GM18499 (cell line): ENCODE data around the gene EFCAB13.

Experiments
- ATAC-seq: cut with Tn5 transposase; IDR thresholded peaks from one replicate; pipeline ENCODE4 v1.9.1; 2021; ENCODE audit warnings: moderate number of reproducible peaks; ENCODE audit not compliant: insufficient read depth, unreplicated experiment

Gene EFCAB13, protein sequence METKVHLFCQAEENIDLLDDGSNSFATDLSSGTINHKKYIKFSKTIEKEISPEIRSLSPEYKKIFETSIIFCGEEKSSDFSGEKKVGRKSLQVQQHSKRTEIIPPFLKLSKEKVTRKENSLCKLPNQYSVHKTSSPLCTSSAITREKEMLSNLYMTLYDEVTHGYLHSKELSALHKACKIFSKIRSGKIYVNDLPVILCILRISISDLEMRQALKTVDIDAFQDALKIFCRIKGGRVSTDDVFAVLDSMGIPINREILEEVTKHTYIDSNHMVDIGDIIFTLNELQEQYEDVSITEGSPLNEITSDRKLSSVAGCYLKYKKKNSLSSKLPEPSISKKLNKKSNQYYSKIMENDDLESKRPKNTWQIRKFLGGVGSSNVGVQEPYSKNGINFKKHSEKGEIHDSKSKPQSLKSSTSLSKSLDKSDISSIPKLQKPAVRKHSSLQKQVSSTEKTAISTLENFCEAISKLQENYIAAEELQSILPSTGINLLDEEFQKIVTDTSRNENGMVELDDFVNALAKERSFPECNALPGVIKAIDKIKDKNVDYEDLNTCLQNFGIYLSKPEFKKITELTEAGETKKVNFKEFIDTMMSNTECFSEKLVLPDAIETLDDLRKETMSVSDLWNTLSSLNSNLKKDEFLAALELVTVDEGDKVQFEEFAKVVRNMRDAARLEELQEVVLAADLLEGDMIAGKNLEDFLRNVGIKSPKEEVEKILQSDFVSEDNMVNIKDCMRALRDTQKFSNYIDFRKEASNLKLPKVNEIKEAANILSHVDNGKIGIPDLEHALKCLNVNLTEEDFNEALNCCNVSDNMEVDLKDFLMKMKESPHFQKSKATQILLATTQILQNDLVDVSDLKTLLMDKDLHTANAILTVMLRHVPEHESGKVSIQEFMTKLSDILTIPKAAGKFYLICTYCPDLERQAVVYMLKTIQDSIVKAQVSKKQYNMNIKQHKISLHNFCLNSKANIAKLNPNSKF

DNA sequence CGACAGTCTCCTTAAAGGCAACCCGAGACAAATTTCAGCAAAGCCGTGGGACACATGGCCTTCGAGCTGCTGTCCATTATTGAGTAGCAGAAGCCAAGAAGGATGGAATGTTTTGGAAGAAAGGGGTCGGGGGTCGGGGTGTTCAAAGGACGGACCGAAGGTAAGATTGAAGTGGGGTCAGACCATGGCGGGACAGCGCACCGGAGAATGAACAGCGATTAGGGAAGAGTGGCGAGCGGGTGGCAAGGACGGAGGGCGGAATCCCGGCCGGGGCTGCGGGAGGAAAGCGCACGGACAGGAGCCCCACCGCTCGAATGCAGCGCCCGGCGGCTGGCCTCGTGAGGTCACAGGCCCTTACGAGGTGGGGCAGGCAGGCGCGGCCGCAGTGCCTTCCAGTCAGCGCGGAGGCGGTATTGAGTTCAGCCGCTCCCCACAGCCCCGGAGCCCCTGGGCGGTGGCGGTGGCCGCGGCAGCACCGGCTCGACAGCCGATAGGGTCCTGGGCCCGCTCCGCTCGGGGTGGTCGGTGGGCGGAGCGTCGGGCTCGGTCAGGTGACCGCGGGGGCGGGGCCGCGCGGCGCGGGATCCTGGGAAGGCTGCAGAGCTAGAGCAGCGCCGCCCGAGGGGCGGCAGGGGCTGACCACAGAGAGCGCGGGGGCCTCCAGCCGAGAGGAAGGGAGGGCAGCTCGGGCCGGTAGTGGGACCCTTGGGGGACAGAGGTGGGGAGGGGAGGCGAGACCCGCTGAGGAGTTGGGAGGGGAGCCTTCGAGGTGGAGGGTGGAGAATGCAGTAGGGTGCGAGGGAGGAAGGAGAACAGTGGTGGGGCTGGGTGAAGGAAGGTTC, at the start of gene EFCAB13:
Gene EFCAB13, plus strand, starts transcription at position 574 of the 842 bp plus-strand sequence. CDS start 4,399 bp downstream, outside the sequence.
- ATAC-seq: peak; percentile 61

DNA sequence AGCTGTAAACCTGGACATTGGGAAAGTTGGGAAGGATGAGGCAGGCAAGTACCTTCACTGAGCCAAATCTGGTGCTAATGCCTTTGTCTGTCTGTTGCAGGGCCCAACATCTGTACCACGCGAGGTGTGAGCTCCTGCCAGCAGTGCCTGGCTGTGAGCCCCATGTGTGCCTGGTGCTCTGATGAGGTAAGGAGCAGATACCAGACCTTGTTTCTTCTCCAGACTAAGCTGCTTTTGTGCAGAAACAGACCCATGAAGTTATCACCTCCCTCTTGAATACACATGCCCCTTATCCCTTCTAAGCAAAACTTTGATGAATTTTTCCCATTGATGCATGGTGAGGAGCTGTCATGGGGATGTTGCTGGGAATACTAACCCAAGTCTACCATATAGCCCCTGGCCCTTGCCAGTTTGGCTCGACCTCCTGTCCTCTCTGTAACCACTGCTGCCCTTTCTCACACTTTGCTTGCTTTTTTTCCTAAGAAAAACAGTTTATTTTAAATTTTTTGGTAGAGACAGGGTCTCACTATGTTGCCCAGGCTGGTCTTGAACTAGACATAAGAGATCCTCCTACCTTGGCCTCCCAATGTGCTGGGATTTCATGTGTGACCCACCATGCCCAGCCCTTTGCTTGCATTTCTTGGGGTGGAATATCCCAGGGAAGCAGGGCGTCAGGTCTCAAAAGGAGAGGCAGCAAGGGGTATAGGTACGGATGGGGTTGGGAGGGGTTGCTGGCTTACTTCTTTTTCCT, 49.3 kb upstream of the EFCAB13 start:
- ATAC-seq: no peak

DNA sequence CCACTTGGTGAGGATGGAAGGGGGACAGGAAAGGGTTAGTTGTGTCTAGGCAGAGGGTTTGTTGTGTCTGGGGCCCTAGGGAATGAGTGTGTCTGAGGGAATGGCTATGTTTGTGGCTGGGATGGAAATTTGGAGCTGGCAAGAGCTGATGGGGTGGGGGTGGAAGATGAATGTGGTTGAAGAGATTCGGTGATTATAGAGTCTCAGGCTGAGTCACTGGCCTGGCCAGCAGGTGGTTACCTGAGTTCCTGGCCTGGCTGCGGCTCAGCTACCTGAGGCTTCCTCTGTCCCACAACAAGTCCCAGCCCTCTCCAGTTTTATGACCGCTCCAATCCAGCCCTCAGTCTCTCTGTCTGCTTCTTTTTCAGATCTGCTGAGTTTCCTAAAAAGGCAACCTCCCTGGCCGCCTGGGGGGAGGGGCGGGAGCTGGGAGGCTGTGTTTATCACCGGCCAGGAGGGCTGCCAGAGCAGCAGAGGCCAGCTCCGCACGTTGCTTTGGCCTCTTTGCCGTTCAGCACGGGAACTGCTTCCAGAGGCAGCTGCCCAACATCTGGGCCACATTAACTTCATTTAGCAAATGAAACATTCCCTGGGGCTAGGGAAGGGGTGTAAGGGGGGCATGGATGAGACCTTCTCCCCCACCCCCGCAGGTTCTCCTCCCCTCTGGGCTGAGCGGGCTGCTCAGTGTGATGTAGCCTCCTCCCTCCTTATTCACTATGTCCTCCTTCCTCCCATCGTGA, 48.3 kb upstream of the EFCAB13 start:
- ATAC-seq: no peak

DNA sequence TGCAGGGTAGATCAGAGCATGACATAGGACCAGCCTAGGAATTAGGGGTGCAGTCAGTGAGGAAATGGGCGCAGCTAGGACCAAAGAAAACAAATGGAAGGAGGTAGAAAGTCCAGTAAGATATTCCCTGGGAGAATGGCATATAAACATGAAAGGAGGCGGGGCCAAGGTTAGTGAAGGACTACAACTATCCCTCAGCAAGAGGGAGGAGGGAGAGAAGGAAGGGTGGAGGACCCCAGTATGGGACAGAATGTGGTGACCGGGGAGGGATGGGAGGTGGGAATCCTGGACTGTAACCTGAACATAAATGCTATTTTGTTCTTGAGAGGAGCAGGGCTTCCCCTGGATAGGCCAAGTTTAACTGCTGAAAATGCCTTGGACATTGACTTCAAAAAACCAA, 47.3 kb upstream of the EFCAB13 start:
- no peak for ATAC-seq

DNA sequence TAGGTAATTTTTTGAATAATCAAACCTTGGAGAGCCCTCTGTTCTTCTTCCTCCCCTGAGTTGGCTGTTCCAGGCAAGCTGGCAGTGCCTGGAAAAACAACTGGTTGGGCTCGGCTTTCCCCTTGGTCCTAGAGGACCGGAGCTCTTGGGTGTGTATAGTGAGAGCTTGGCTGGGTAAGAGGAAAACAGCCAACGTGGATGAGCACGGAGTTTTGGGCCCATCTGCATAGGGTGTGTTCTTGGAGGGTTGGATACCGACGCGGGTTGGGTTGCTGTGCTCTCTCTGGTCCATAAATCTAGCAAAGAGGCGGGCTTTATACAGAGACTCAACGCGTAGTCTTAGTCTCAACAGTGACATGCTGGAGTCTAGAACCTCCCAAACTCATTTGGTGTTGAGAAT, 46.9 kb upstream of the EFCAB13 start:
- no peak for ATAC-seq

DNA sequence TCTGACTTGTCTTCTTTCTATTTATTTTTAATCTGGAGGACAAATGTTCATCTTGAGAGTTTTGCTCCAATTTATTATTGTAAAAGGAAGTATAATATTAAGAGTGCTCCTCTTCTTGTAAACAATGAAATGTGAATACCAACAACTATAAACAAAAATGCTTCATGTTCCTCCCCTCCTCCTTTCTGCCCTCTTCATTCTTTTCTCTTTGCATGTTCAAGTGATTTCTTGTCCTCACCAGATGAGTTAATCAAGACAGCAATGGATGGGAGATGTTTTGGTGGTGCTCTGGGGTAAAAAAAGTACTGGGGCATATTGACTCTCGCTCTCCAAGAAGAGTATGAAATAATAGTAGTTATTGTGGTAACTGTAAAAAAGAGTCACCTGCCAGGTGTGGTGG, 45.8 kb upstream of the EFCAB13 start:
- ATAC-seq: no peak

DNA sequence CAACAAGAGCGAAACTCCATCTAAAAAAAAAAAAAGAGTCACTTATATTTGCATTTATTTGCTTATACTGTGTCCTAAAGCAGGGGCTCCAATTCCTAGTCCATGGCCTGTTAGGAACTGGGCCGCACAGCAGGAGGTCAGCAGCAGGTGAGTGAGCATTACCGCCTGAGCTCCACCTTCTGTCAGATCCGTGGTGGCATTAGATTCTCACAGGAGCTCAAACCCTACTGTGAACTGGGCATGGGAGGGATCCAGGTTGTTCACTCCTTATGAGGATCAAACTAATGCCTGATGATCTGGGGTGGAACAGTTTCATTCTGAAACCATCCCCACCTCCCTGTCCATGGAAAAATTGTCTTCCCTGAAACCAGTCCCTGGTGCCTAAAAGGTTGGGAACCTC, 45.2 kb upstream of the EFCAB13 start:
- no peak for ATAC-seq

DNA sequence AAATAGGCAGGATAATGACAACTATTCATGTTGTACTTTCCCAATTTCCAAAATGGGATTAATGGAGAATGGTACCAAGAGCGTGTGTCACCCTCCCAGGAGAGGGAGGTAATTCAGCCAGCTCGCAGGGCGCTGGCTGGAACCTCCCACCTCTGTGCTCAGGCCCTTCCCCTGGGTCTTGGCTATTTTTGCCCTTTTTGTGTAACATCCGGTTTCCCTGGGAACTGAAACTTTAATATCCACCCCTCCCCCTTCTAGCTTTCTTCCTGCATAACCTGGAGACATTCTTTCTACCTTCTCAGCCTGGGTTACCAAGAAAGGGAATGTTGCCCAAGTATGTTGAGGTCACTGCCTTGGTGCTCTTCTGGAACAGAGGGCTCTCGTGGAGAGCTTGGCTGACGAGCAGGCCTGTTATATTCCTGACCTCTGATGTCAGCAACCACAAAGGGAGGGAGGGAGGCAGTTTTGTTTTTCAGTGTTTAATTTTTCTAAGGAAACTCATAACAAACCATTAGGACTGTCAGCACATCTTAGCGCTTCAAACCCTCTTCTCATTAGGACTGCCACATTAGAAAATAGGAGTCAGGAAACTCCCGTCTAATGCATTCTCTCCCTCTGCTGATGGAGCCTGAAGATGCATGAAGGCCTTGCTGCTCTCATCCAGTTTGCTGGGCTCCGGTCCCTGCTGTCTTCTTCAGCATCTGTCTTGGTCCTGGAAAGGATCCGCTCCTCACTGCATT, 44.5 kb upstream of the EFCAB13 start:
- ATAC-seq: peak; percentile 76

DNA sequence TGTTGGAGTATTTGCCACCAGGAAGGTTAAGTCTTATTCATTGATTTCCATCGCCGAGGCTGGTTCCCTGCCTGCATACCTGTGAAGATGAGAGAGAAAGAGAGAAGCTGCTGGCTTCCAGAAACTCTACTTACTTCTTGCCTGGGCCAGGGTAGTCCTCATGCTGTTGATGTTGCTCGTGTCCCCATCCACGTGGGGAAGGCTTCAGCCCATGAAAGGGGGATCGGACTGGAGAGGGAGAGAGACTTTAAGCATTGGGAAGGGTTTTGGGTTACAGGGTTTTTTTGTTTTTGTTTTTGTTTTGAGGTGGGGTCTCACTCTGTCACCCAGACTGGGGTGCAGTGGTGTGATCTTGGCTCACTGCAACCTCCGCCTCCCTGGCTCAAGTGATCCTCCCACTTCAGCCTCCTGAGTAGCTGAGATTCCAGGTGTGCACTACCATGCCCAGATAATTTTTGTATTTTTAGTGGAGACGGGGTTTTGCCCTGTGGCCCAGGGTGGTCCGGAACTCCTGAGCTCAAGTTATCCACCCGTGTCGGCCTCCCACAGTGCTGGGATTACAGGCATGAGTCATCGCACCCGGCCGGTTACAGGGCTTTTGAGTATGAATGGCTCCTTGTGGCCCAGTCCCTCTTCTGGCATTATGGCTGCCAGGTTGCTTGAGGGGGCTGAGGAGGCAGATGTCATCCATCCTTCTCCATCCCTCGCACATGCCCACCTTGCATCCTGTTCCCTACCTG, 43.5 kb upstream of the EFCAB13 start:
- ATAC-seq: no peak

DNA sequence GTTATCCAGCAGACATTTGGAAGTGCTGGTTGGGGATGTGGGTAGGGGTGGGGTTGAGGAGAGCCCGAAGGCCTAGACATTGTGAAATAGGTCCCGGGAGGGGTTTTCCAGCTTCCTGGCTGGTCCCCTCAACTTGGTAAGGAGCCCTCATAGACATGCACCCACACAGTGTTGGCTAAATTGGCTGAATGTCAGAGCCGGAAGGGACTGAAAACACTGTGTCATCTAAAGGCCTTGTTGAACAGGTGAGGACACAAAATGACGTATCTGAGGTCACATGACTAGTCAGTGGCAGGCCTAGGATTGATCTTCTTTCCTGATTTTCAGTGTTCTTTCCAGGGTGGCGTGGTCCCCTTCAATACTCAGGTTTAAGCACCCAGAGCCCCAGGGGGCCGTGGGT, 42.5 kb upstream of the EFCAB13 start:
- no peak for ATAC-seq

DNA sequence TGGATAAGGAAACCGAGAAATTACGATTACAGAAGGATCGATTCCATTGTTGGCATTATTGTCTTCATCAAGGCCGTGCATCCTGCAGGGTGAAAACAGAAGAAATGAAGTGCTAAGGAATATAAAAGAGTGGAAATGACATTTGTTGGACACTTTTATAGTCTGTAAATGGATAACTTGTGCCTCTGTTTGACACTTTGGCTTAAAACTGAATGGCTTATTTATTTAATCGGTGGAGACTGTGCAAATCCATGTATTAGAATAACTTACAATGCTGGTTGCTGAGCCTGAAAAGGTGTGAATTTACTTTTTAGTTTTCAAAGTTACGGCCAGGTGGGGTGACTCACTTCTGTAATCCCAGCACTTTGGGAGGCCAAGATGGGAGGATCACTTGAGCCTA, 38.8 kb upstream of the EFCAB13 start:
- ATAC-seq: no peak

DNA sequence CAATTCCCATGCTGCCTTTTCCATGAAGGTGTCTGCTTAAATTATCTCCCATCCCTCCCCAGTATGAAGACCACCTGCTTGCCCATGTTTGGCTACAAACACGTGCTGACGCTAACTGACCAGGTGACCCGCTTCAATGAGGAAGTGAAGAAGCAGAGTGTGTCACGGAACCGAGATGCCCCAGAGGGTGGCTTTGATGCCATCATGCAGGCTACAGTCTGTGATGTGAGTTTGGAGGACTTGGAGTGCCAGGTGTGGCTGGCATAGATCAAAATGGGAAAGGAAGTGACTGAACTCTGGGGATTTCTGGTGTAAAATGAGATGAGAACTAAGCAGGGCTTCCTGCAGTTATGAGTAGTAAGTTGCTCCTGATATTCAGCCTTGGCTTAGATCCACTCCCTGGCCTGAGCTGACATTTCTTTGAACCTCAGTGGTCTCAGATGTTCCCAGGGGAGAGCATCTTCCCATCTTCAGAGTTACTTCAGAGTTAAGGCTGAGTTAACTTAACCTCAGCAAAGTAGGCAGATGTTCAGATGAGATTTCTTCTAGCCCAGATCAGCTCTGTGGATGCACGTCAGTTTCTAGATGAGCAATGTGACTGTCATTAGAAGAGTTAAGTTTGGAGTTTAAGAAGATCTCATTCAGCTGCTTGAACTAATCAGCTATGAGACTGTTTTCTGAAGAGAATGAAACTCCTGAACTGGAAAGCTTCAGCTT, 37.4 kb upstream of the EFCAB13 start:
- ATAC-seq: peak; percentile 58

DNA sequence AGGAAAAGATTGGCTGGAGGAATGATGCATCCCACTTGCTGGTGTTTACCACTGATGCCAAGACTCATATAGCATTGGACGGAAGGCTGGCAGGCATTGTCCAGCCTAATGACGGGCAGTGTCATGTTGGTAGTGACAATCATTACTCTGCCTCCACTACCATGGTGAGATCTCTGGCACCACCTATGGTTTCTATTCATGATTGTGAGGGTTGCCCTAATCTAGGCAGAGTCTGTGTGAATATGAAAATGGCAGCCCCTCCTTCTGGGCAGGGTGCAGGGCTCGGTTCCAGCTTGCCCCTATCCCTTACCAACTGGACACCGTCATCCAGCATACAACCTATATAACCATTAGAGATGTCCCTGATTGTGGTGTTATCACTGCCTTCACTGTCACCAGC, 36.7 kb upstream of the EFCAB13 start:
- no peak for ATAC-seq

DNA sequence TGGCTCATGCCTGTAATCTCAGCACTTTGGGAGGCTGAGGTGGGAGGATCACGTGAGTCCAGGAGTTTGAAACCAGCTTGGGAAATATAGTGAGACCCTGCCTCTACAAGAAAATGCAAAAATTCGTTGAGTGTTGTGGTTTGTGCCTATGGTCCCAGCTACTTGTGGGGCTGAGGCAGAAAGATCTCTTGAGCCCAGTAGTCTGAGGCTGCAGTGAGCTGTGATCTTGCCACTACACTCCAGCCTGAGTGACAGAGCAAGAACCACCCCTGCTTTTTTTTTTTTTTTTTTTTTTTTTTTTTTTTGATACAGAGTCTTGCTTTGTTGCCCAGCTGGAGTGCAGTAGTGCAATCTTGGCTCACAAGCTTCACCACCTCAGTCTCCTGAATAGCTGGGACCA, 36.1 kb upstream of the EFCAB13 start:
- ATAC-seq: no peak

DNA sequence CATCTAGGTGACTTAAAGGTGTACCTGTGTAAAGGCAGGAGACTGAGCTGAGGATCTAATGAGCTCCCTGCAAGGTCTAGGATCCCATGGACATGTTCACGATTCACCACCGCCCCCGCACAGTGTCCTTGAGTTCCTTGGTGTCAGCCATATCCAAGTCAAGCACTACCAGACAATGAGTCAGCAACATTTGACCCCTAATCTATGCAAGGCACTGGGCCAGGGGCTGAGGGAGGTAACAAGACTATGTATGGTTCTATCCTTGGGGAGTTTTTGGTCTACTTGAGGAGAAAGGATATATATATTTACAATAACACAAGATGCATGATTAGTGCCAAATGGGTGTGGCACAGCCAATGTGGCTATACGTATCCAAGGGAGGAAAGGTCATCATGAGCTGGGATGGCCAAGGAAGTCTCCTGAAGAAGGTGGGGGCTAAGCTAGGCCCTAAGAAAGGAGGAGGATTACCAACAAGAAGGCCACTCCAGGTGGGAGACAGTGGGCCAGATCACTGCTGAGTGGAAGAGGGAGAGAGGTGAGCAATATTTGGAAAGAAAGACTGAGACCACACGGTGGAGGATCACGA, 35.1 kb upstream of the EFCAB13 start:
- ATAC-seq: no peak

DNA sequence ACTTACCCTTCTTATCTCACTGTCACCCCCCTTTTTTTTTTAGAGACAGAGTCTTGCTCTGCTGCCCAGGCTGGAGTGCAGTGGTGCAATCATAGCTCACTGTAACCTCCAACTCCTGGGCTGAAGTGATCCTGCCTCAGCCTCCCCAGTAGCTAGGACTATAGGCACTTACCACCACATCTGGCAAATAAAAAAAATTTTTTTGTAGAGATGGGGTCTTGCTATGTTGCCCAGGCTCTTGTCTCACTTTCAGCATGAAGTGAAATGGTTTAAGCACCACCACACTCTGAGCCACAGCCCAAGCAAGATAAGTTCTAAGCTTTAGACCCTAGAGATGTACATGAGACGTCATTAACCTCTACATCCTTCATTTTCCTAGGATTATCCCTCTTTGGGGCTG, 34.5 kb upstream of the EFCAB13 start:
- no peak for ATAC-seq

DNA sequence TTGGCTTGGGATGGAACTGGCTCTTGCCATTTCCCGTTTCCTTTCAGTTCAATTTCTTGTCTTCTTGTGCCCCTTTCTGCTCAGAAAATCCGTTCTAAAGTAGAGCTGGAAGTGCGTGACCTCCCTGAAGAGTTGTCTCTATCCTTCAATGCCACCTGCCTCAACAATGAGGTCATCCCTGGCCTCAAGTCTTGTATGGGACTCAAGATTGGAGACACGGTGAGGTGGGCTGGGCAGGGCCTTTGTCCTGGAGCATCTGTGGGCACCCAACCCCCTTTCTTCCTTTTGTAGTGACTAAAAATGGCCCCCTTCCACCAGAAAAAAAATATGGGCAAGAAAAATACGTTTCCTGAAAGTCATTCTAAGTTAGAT, 32.9 kb upstream of the EFCAB13 start:
- no peak for ATAC-seq
